Peyer's patch (tissue), 4 donors: ENCODE data around the gene RNF180.

ENCODE experiments used
- POLR2A ChIP-seq, 2 donors: fragments of 450-650 bp; IDR thresholded peaks; one replicate each; pipeline ENCODE4 v1.5.1; 2017; ENCODE audit warnings: antibody characterized with exemption in 2 of 2, mild to moderate bottlenecking in 2 of 2, moderate library complexity in 2 of 2
- TF ChIP-seq, protein P1 (sequence below), 6 experiments: fragments of 450-650 bp in 4 of 6; fragments of 200-600 bp in 2 of 6; sonication (generic) in 1 of 6; IDR thresholded peaks; one replicate each; pipeline ENCODE4 v1.5.1; 2017 to 2019; ENCODE audit warnings: antibody characterized with exemption in 6 of 6, mild to moderate bottlenecking in 3 of 6, moderate library complexity in 1 of 6

DNA sequence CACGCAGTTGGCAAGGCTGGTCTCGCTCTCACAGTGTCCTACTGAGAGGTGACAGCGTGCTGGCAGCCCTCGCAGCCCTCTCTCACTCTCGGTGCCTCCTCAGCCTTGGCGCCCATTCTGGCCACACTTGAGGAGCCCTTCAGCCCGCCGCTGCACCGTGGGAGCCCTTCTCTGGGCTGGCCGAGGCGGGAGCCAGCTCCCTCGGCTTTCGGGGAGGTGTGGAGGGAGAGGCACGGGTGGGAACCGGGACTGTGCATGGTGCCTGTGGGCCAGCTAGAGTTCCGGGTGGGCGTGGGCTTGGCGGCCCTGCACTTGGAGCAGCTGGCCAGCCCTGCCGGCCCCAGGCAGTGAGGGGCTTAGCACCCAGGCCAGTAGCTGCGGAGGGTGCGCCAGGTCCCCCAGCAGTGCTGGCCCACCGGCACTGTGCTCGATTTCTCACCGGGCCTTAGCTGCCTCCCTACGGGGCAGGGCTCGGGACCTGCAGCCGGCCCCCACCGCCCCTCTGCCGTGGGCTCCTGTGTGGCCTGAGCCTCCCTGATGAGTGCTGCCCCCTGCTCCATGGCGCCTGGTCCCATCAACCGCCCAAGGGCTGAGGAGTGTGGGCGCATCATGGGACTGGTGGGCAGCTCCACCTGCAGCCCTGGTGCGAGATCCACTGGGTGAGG lies 15.7 kb upstream of the RNF180 start:
- TF ChIP-seq, protein P1, sequence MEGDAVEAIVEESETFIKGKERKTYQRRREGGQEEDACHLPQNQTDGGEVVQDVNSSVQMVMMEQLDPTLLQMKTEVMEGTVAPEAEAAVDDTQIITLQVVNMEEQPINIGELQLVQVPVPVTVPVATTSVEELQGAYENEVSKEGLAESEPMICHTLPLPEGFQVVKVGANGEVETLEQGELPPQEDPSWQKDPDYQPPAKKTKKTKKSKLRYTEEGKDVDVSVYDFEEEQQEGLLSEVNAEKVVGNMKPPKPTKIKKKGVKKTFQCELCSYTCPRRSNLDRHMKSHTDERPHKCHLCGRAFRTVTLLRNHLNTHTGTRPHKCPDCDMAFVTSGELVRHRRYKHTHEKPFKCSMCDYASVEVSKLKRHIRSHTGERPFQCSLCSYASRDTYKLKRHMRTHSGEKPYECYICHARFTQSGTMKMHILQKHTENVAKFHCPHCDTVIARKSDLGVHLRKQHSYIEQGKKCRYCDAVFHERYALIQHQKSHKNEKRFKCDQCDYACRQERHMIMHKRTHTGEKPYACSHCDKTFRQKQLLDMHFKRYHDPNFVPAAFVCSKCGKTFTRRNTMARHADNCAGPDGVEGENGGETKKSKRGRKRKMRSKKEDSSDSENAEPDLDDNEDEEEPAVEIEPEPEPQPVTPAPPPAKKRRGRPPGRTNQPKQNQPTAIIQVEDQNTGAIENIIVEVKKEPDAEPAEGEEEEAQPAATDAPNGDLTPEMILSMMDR (IDR thresholded peaks at IDR 0.05): no peak
- TF ChIP-seq POLR2A (IDR thresholded peaks at IDR 0.05): no peak
